GM18951 (cell line): Measurements from ENCODE around the gene GOLGA8B.
"Not testable (repeated sequence)": the region's sequence is repeated elsewhere in the genome, so short reads cannot be mapped to it uniquely, and the experiment has no call there.

Experiments
- POLR2A ChIP-seq: IDR thresholded peaks from 4 replicates; pipeline ENCODE4 v1.6.1; 2011; ENCODE audit warnings: mild to moderate bottlenecking; ENCODE audit not compliant: insufficient read length, insufficient read depth; ENCODE audit errors: extremely low read depth
- in situ Hi-C: fragments of 300-500 bp; cut with MboI; formaldehyde crosslinking; loops from one replicate; pipeline ENCODE4 v1.12.0; 2022; ENCODE audit warnings: low sequenced_read_pairs, mixed read lengths, inconsistent platforms; ENCODE audit not compliant: unreplicated experiment

GOLGA8B gene

DNA sequence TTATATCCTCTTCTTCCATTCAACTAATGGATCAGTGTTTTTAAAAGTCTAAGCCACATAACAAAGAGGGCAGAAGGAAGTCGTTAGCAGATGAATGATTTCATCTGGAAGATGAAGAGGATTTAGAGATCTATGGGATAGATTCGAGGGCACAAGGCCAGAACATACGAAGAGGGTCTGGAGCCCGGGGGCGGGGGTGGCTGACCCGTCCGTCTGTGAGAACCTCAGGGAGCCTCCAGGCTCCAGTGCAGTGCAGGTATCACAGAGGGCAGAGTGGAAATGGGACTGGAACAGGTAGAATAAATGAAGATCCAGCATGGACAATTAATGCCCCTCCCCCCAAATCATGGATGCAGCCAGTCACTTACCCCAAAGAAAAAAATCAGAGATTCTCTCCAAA lies 1.5 kb upstream of the GOLGA8B start:
- in situ Hi-C loops = loop anchor here (25.0 kb wide), 1 partner anchor 348 kb away; the partner anchor contains the start of gene EMC4

DNA sequence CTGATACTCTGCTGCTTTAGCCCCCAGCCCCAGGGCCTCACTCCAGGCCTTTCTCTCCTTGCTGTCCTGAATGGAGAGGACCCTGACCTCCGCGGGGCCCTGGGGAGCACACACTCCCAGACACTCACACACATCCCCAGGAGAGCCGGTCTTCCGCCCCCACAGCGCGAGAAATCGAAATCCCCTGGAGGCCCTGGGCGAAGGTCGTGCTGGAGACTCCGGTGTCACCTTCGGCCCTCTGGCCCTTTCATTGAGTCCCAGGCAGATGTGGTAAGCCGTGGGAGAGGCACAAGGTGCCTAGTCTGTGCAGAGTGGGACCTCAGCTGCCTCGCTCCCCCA lies 848 bp upstream of the GOLGA8B start:
- no peak for TF ChIP-seq POLR2A
- in situ Hi-C loops = loop anchor here (25.0 kb wide), 1 partner anchor 347 kb away; the partner anchor contains the start of gene EMC4

More for the DNA sequence above, 1.5 kb upstream of the GOLGA8B start:
- TF ChIP-seq POLR2A = no peak

DNA sequence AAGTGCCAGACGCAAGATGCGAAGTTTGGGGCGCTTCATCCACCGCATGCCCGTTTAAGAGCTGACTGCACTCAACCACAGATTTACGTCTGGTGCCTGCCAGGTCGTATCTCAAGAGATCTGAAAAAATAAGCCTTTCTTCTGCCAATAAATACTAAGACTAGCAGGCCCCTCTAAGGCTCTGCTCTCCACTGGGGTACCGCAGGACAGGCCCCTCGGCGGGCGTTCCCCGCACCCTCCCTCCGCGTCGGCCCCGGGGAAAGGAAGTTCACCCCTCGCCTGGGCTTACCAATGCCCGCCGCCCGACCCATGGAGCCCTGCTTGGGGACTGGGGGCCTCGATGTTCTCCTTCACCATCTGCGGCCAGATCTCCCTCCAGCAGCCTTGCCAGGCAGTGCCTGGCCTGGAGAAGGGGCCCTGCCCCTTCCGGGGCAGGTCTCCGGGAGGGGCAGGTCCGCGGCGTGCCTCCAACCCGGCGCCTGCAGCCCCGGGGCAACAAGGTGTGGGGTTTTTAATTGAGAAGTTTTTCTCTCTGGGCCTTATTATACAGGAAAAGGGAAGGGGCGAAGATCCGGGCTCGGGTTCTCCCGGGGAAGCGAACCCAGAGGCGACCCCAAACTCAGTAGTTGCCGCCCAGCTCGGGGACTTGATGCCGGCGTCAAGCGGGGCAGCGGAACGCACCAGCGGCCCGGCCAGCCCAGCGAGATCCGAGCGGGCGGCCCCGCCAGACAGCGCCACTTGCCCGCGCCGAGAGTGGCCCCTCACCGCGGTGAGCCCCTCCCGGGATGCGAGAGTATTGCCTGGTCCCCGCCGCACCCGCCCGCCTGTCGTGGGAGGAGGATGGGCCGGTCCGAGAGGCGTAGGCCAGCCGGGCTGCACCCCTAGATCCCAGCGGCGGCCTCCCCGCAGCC lies 735 bp downstream of the GOLGA8B start:
- TF ChIP-seq POLR2A = peak; percentile 44
- in situ Hi-C loops = loop anchor here (25.0 kb wide), 1 partner anchor 345 kb away; the partner anchor contains the start of gene EMC4

DNA sequence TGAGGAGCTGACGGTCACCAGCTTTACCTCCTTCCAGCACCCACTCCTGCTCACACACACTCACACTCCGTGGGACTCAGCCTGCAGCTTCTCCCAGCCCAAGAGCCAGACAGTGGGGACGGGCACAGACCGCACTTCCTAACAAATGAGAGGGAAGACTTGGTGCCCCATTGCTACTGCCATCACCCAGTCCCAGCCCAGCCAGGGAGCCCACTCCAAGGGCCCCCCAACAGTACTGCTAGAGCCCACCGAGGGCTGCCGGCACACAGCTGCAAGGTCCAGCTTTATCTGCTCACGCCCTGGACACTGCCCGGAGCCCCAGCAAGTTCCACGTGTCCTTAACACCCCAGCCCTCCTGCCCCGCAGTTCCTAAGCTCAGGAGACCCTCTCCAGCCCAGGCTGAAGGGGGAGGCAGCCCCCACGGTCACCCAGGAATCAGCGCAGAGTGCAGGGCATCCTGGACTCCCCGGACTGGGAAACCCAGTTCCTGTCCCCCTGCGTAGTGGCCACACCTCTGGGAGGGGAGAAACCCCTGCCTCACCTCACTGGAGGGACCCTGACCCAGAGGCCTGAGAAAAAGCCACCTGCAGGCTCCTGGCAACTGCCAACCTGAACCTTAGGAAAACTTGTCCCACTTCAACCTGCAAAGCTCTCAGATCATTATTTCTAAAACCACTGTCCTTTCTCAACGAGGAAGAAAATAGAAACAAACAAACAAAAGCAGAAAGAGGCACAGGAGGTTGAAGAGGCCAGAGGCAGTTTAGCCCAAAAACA lies 1.6 kb downstream of the GOLGA8B start:
- in situ Hi-C loops = loop anchor here (25.0 kb wide), 1 partner anchor 345 kb away; the partner anchor contains the start of gene EMC4

DNA sequence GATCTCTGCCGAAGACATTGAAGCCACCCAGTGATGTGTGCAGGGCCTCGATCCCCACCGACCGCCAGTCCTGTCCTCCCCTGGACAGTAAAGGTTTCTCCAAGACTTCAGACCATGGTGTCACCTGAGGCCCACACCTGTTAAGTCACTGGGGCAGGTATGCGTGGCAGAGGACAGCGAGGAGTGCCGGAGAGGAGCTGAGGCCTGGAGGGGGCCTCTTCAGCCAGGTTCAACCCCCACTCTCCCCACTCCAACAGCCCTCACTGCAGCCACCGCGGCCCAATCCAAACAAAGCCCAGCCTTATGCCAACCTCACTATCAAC lies 2.4 kb downstream of the GOLGA8B start:
- TF ChIP-seq POLR2A = no peak
- in situ Hi-C loops = loop anchor here (25.0 kb wide), 1 partner anchor 344 kb away; the partner anchor contains the start of gene EMC4

DNA sequence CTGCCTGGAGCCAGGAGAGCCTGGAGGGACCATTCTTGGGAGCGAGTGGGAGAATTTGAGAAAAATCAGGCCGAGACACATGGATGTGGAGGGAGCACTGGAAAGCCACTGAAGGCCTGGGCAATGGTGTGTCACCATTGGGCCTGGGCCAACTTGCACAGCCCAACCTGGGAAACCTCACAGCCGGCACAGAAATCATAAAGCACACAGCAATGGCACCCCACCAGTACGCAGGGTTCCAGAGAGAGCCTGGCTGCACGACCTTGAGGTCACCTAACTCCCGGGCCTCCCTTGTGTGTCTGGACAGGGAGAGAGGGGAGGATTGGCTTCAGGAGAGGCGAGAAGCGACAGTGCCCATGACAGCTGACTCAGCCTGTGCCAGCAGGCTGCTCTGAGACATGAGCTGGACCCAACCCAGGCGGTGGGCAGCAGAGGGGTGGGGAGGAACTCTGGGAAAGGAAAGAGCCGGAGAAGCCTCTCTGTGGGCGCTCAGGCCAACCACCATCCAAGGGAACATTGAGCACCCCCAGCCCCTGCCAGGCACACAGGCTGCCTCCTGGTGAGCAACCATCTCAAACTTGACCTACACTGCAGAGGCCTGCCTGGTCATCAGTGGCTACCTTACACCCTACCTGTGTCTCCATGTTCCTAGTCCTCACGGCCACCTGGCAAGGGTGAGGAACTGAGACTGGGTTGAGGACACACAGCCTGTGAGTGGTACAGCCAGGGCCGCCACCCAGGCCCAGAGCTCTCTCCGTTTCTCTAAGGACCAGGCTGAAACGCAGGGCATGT lies 3.0 kb downstream of the GOLGA8B start:
- in situ Hi-C loops = loop anchor here (25.0 kb wide), 1 partner anchor 343 kb away; the partner anchor contains the start of gene EMC4

DNA sequence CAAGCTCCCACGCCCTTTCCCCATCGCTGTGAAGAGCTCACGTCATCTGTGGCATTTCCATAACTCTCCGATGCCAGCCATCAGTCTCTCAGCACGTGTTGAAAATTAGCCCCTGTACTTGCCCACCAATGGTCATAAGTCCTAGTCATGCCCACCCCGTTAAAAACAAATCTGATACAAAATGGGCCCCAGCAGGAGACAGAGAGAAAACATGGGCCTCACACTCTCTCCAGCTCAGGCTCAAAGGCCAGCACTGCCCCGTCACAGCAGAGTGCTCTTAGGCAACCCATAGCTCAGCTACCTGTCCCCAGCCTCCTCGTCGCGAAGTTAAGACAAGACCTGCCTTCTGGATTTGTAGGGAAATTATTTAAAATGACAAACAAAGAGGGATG lies 5.2 kb downstream of the GOLGA8B start:
- in situ Hi-C loops = loop anchor here (25.0 kb wide), 1 partner anchor 341 kb away; the partner anchor contains the start of gene EMC4
- no peak for TF ChIP-seq POLR2A

DNA sequence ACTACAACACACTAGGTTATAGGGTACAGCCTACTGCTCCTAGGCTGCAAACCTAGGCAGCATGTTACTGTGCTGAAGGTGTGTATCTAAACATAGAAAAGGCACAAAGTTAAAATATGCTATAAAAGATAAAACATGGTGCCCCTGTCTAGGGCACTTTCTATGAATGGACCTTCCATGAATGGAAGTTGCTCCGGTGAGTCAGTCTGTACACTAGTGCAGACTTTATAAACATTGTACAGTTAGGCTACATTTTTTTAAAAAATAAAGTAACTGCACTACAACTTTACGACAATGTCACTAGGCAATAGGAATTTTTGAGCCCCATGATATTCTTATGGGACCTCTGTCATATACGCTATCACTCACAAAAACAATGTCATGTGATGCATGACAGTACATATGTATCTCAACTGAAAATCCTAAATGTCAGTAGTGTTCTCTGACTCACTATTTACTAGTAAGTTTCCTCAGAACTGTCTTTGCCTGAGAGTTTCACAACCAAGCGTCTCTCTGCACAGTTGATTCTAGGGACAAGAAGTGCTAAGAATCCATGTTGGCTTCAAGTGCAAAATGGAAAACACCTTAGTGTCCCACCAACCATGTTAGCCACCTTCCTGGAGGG lies 5.7 kb downstream of the GOLGA8B start:
- in situ Hi-C loops = loop anchor here (25.0 kb wide), 1 partner anchor 340 kb away; the partner anchor contains the start of gene EMC4

DNA sequence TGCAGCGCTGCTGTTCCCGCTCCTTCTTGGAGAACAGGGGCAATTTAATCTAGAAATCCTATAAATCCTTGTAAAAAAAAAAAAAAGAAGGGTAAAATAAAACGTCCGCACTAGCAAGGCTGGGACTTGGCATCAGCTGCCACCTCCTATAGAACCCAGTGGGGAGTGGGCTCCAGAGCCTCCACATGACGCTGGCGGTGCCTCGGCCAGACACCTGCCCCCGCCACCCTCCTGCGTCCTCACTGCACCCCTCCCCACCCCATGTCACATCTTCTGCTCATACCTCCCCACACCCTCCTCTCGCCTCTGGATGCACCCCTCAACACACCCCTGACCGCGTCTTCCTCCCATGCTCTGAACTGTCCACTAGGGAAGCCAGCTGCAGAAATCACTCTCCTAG lies 8.4 kb downstream of the GOLGA8B start:
- in situ Hi-C loops = loop anchor here (25.0 kb wide), 1 partner anchor 338 kb away; the partner anchor contains the start of gene EMC4

DNA sequence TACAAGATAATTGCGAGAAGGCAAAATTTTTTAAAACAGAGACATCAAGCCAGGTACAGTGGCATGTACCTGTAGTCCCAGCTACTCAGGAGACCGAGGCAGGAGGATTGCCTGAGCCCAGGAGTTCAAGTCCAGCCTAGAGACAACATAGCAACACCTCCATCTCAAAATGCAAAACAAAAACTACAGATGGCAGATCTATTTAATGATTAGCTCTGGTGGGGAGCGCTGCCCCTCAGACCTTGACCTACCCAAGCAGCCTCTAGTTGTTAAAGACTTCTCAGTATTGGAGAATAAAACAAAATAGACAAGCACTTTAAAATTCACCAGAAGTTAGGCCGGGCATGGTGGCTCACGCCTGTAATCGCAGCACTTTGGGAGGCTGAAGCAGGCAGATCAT lies 10.5 kb downstream of the GOLGA8B start:
- in situ Hi-C loops = not testable (repeated sequence)

DNA sequence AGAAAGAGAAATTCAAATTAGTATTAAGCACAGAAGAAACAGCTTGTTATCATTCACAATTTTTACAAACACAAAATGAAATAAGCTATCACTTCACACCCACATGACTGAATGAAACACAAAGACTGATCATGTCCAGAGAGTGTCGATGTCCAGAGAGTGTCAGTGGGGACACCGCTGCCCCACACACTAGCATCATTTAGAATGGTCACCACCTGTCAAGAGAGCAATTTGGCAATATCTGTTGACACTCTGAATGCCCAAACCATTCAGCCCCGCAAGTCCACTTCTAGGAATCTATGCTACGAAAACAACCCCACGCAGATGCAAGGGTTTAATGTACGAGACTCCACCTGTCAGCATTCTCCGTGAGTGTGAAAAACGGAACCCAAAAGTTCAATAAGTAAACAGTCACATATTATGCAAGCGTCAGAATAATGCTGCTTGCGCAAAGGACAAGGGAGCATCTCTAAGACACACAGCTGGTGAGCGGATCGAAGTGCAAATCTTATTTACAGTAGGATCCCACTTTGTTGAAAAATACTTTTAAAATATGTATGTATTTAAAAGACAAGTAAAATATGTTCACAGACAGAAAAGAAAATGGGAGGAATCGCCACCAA lies 11.3 kb downstream of the GOLGA8B start:
- in situ Hi-C loops = not testable (repeated sequence)

DNA sequence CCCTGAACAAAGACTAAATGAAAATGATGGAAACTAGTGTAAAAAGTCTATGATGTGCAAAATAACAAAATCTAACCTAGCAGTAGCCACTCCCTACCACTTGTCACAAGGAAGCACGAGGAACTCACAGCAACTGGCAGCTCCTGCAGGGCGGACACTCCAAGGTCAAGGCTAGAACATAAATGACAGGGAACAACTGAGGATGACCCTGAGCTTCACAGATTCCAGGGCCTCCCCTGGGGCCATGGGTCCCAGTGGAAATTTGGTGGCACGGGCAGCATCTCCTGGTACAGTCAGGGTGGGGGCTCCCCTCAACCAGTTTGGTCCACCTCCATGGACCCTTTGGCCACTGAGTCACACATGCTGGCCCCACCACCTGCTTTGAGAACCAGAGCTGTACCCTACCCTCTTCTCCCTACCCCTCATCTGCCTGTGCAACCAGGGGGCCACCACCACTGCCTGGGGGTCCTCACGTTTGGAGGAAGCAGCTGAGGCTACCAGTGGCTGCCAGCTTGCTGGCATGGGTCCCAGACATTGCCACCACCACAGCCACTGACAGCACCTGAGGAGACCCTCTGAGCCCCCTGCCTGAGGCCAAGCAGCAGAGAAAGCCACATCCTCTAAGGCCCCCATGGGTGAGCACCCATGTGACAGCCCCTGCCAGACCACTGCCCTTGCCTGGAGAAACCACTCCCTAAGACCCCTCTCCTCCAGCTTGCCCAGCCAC lies 13.6 kb downstream of the GOLGA8B start:
- in situ Hi-C loops = not testable (repeated sequence)

DNA sequence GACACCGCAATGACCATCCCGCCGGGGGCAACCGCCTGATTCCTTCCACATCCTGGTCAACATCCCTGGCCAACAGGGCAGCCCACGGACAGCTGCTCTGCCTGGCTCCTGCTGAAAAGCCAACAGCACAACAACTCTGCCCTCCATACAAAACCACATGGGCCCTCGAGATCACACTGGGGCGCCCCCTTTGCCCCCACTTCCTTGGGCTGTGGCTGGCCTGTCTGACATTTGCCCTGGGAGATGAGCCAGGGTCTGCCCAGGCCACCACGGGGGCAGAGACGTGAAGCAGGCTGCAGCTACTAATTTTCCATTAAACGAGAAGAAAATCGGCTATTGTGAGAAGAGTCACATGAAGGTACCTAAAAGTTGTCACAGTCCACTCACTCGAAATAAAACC lies 16.3 kb downstream of the GOLGA8B start:
- in situ Hi-C loops = not testable (repeated sequence)

DNA sequence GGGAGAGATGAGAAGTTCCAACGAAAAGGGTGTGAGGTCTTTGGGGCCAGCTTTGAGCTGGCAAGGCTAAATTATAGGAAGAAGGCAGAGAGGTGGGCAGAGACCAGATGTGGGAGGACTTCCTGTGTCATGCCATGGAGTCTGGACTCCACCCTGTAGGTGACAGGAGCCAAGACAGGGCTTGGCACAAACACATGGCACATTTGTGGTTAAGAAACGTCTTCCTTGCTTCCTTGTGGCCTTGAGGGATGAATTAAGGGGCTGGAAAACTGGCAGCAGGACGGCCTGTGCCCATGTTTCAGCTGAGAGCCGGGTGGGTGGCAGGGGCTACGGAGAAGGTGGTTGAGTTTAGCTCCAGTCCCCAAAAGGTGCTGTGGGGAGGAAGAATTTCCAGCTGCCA lies 18.7 kb downstream of the GOLGA8B start:
- in situ Hi-C loops = not testable (repeated sequence)

DNA sequence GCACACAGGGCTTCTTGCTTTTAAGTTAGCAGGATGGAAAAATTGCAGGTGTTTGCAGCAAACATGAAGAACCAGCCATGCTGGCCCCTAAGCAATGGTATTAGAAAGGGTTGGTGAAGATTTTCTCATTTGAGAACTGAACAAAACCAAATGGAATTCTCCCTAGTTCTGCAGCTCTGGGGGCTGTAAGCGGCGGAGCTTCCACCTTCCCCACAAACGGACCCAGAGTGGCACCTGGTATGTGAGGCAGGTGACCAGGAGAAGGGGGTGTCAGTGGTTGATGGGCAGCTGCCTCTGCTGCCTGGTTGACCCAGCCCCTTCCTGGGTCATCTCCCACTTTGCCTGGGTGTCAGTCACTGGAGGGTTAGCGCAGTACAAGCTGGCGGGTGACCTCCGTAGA lies 22.6 kb downstream of the GOLGA8B start:
- in situ Hi-C loops = not testable (repeated sequence)

DNA sequence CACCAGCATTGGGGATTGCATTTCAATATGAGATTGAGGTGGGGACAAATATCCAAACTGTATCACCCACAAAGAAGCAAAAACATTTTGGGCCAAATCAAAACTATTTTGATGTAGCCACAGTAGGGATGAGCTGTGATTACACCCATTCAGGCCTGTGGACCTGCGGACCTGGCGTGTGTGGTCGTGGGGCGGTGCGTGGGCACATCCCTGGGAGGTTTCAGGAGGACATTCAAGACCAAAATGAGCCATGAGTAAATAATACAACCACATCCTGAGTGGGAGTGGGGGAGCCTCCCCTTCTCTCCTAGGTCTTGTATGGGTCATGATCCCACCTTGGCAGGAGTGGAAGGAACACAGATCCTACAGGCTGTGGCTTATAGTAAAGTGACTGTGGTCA lies 23.7 kb downstream of the GOLGA8B start:
- in situ Hi-C loops = not testable (repeated sequence)

DNA sequence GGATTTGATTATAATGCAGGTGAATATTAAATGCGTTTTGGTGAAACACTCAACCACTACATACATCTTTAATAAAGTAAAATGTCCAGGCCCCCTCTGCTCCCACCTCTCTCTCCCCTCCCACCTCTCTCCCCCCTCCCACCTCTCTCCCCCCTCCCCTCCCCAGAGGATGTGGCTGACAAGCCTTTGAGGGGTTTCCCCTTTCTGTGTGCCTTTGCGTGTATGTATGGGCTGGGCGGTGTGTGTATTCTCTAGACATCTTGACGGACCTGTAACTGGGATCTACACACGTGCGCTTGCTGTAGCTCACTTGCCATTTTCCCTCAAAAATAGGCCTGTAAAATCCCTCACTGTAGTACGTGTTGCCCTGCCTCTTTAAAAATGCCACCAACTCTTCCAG lies 28.3 kb downstream of the GOLGA8B start:
- in situ Hi-C loops = not testable (repeated sequence)
